Natural killer cell (primary cell): ENCODE data around the gene EIF4EBP2. TPM values are rescaled to one million over a fixed set of nuclear protein-coding genes. Genes with fewer than 3 reads are reported as not detected.

Experiments used
- ATAC-seq, 3 donors: fragments of 150-1000 bp in 2 of 3; fragments of 200-7000 bp in 1 of 3; cut with Tn5 transposase; 1 replicate in 1 of 3; 2 replicates in 2 of 3; pipeline ENCODE4 v1.10.0; 2021; ENCODE audit warnings: mild to moderate bottlenecking in 2 of 3, moderate library complexity in 2 of 3
- DNase-seq, 2 donors: peaks; one replicate each; pipeline versions ENCODE4 v3.0.0 to v3.0.0-alpha.2; 2013 to 2021; ENCODE audit warnings: mixed read lengths in 1 of 2
- H3K27ac ChIP-seq: one replicate; pipeline ENCODE4 v1.5.1; 2013; ENCODE audit warnings: mild to moderate bottlenecking, low read length
- H3K27me3 ChIP-seq: one replicate; pipeline ENCODE4 v1.6.1; 2013; ENCODE audit warnings: low read length; ENCODE audit not compliant: control insufficient read depth, insufficient read depth
- H3K36me3 ChIP-seq: one replicate; pipeline ENCODE4 v1.6.1; 2013; ENCODE audit warnings: low read length; ENCODE audit not compliant: control insufficient read depth, insufficient read depth
- H3K4me1 ChIP-seq: one replicate; pipeline ENCODE4 v1.6.1; 2013; ENCODE audit warnings: low read length; ENCODE audit not compliant: control insufficient read depth, insufficient read depth
- H3K4me3 ChIP-seq: one replicate; pipeline ENCODE4 v1.5.1; 2013; ENCODE audit warnings: low read length
- H3K9me3 ChIP-seq: one replicate; pipeline ENCODE4 v1.6.1; 2013; ENCODE audit warnings: low read length; ENCODE audit not compliant: control insufficient read depth, insufficient read depth
- H3K27ac Mint-ChIP-seq, 2 donors: one replicate each; pipeline ENCODE4 v1.8.0; 2022; ENCODE audit warnings: mild to moderate bottlenecking in 2 of 2, mixed read lengths in 2 of 2, moderate library complexity in 1 of 2
- H3K27me3 Mint-ChIP-seq, 2 donors: one replicate each; pipeline ENCODE4 v1.8.0; 2022; ENCODE audit warnings: low read depth in 2 of 2, mixed read lengths in 2 of 2
- H3K36me3 Mint-ChIP-seq: one replicate; pipeline ENCODE4 v1.8.0; 2022; ENCODE audit warnings: mixed read lengths
- H3K4me1 Mint-ChIP-seq, 2 donors: one replicate each; pipeline ENCODE4 v1.8.0; 2022; ENCODE audit warnings: mixed read lengths in 2 of 2
- H3K4me3 Mint-ChIP-seq: one replicate; pipeline ENCODE4 v1.8.0; 2022; ENCODE audit warnings: mild to moderate bottlenecking, moderate library complexity, mixed read lengths
- H3K9me3 Mint-ChIP-seq, 2 donors: one replicate each; pipeline ENCODE4 v1.8.0; 2022; ENCODE audit warnings: mixed read lengths in 2 of 2
- CTCF ChIP-seq: fragments of 200-600 bp; IDR thresholded peaks from one replicate; pipeline ENCODE4 v1.8.0; 2022; ENCODE audit warnings: antibody characterized with exemption
- WGBS: methylation state at CpG from one replicate; pipeline ENCODE4 v1.1.7; 2013; ENCODE audit warnings: missing lambda C conversion rate; ENCODE audit not compliant: insufficient coverage; 5-methylcytosine and 5-hydroxymethylcytosine counted together
- intact Hi-C: fragments of 100-400 bp; cut with micrococcal nuclease; formaldehyde crosslinking; loops from one replicate; pipeline ENCODE4 v1.14.2; 2022
- total RNA-seq, 4 donors: library from RNA; stranded (reverse); fragments of 120-200 nt in 1 of 4; gene quantifications; one replicate each; pipeline versions ENCODE4 v1.2.3 to v1.2.4, GENCODE V29; 2013 to 2022

EIF4EBP2 gene
- total RNA-seq, 3 donors from 2014 or later (not counting 1 experiment from before 2014, with no cell fraction given) = 60.6 to 71.6 (median 71.1) TPM

- Histone ChIP-seq H3K27ac (no peak overlapping the region), H3K9me3 (no peaks in the 10 kb centered on the region), H3K36me3 (no peaks in the 10 kb centered on the region), H3K4me1 (peaks cover 29% of the 10 kb centered on the region), H3K27me3 (no peaks in the 10 kb centered on the region), H3K4me3 (no peak overlapping the region)
- ATAC-seq (no peak), DNase-seq (no peak)
- no peaks in the 10 kb centered on the region for H3K36me3 Mint-ChIP-seq
- H3K27me3 Mint-ChIP-seq = no peaks in the 10 kb centered on the region
- intact Hi-C loops = no loop called here
- WGBS = 52% methylated on average over 5 of the region's 5 CpGs
- H3K27ac Mint-ChIP-seq = no peak overlapping the region
- H3K4me1 Mint-ChIP-seq = no peaks in the 10 kb centered on the region
- no peak overlapping the region for H3K4me3 Mint-ChIP-seq
- no peak for TF ChIP-seq CTCF
- no peaks in the 10 kb centered on the region for H3K9me3 Mint-ChIP-seq
Measured at GRCh38 chr10:70357565-70357964, 46.4 kb upstream of the EIF4EBP2 start.

GRCh38 chr10:70358446-70358845 is 45.5 kb upstream of the EIF4EBP2 start:
- TF ChIP-seq CTCF = no peak
- H3K36me3 Mint-ChIP-seq = no peaks in the 10 kb centered on the region
- Histone ChIP-seq H3K9me3 (no peaks in the 10 kb centered on the region), H3K27me3 (no peaks in the 10 kb centered on the region), H3K36me3 (no peaks in the 10 kb centered on the region), H3K4me3 (no peak overlapping the region), H3K27ac (no peak overlapping the region), H3K4me1 (peaks cover 27% of the 10 kb centered on the region)
- ATAC-seq (no peak), DNase-seq (no peak)
- H3K27me3 Mint-ChIP-seq = no peaks in the 10 kb centered on the region
- H3K9me3 Mint-ChIP-seq = no peaks in the 10 kb centered on the region
- no peak overlapping the region for H3K27ac Mint-ChIP-seq
- H3K4me1 Mint-ChIP-seq = no peaks in the 10 kb centered on the region
- intact Hi-C loops = no loop called here
- H3K4me3 Mint-ChIP-seq = no peak overlapping the region
- WGBS = 55% methylated on average over 5 of the region's 5 CpGs

- no peaks in the 10 kb centered on the region for H3K27me3 ChIP-seq
- Mint-ChIP-seq H3K9me3 (no peaks in the 10 kb centered on the region), H3K4me1 (peaks cover 1 to 2% of the 10 kb centered on the region in 2 donors), H3K4me3 (no peak overlapping the region), H3K27me3 (no peaks in the 10 kb centered on the region), H3K27ac (no peak overlapping the region), H3K36me3 (no peaks in the 10 kb centered on the region)
- H3K27ac ChIP-seq = no peak overlapping the region
- H3K4me3 ChIP-seq = no peak overlapping the region
- H3K9me3 ChIP-seq = no peaks in the 10 kb centered on the region
- H3K36me3 ChIP-seq = no peaks in the 10 kb centered on the region
- 92% methylated on average over 4 of the region's 4 CpGs for WGBS
- no peak for TF ChIP-seq CTCF
- intact Hi-C loops = no loop called here
- ATAC-seq = no peak
- peaks cover 29% of the 10 kb centered on the region for H3K4me1 ChIP-seq
- no peak for DNase-seq
Measured at GRCh38 chr10:70359017-70359550, 44.9 kb upstream of the EIF4EBP2 start.

- no peak overlapping the region for H3K27ac Mint-ChIP-seq
Measured at GRCh38 chr10:70360215-70360614, 43.7 kb upstream of the EIF4EBP2 start.

More at GRCh38 chr10:70360215-70360614, 43.7 kb upstream of the EIF4EBP2 start:
- no peak for TF ChIP-seq CTCF
- intact Hi-C loops = loop anchor here (10.0 kb wide), 1 partner anchor 85 kb away; no protein-coding TSS in a partner anchor
- H3K4me1 Mint-ChIP-seq = peaks cover 9% of the 10 kb centered on the region in 2 donors
- H3K27me3 Mint-ChIP-seq = no peaks in the 10 kb centered on the region
- Histone ChIP-seq H3K4me1 (peaks cover 26% of the 10 kb centered on the region), H3K4me3 (no peak overlapping the region), H3K27me3 (no peaks in the 10 kb centered on the region), H3K9me3 (no peaks in the 10 kb centered on the region), H3K27ac (no peak overlapping the region), H3K36me3 (no peaks in the 10 kb centered on the region)
- H3K36me3 Mint-ChIP-seq = no peaks in the 10 kb centered on the region
- ATAC-seq = no peak
- DNase-seq = no peak
- H3K4me3 Mint-ChIP-seq = no peak overlapping the region
- H3K9me3 Mint-ChIP-seq = no peaks in the 10 kb centered on the region
- WGBS = 100% methylated on average over 2 of the region's 2 CpGs
